GM13977 (cell line): ENCODE data around the gene METTL16.

ENCODE experiments used
- DNase-seq: peaks from one replicate; pipeline ENCODE4 v3.0.0; 2012; ENCODE audit warnings: low spot score
- CTCF ChIP-seq: IDR thresholded peaks from 2 replicates; pipeline ENCODE4 v1.5.1; 2012; ENCODE audit warnings: mild to moderate bottlenecking, control low read depth; ENCODE audit not compliant: insufficient read depth; ENCODE audit errors: extremely low read depth, missing control alignments
- in situ Hi-C: fragments of 300-500 bp; cut with MboI; formaldehyde crosslinking; loops from one replicate; pipeline ENCODE4 v1.12.0; 2022; ENCODE audit warnings: low sequenced_read_pairs, low pct_unique_long_range_greater_than_20kb, mixed read lengths, inconsistent platforms; ENCODE audit not compliant: unreplicated experiment

METTL16 gene

GRCh38 chr17:2384439-2385127 is 127.1 kb downstream of the METTL16 start:
- TF ChIP-seq CTCF, result no peak
- DNase-seq, result no peak
- in situ Hi-C loops, result no loop called here

GRCh38 chr17:2383628-2384167 is 128.0 kb downstream of the METTL16 start:
- no peak for TF ChIP-seq CTCF
- in situ Hi-C loops, result no loop called here
- no peak for DNase-seq

GRCh38 chr17:2380950-2381649 is 130.6 kb downstream of the METTL16 start:
- no peak for TF ChIP-seq CTCF
- in situ Hi-C loops, result no loop called here
- no peak for DNase-seq

- no peak for TF ChIP-seq CTCF
- in situ Hi-C loops, result no loop called here
- DNase-seq, result no peak
These were observed 131.3 kb downstream of the METTL16 start for GRCh38 chr17:2380226-2380922.

GRCh38 chr17:2379489-2380225 is 132.0 kb downstream of the METTL16 start:
- no peak for TF ChIP-seq CTCF
- no peak for DNase-seq
- in situ Hi-C loops, result no loop called here

- in situ Hi-C loops, result no loop called here
- DNase-seq, result no peak
- TF ChIP-seq CTCF, result no peak
These were observed 132.8 kb downstream of the METTL16 start for GRCh38 chr17:2378905-2379304.
